IPS DF 6.9 (cell line): ENCODE data around the gene PTGS2.

Experiments used
- DNase-seq: peaks from one replicate; pipeline ENCODE4 v3.0.0-alpha.2; 2013; ENCODE audit warnings: low read depth, low spot score
- H3K27ac ChIP-seq: one replicate; pipeline ENCODE4 v1.5.1; 2013; ENCODE audit warnings: low read length, control low read depth
- H3K27me3 ChIP-seq: 2 replicates; pipeline ENCODE4 v1.6.1; 2013; ENCODE audit warnings: mild to moderate bottlenecking, low read length; ENCODE audit not compliant: control insufficient read depth, insufficient read depth
- H3K36me3 ChIP-seq: 2 replicates; pipeline ENCODE4 v1.6.1; 2013; ENCODE audit warnings: low read length; ENCODE audit not compliant: control insufficient read depth, insufficient read depth
- H3K4me1 ChIP-seq: 2 replicates; pipeline ENCODE4 v1.6.1; 2013; ENCODE audit warnings: low read length; ENCODE audit not compliant: control insufficient read depth, insufficient read depth
- H3K4me3 ChIP-seq: 2 replicates; pipeline ENCODE4 v1.5.1; 2013; ENCODE audit warnings: mild to moderate bottlenecking, low read length
- H3K9me3 ChIP-seq: 2 replicates; pipeline ENCODE4 v1.6.1; 2013; ENCODE audit warnings: low read length, inconsistent platforms; ENCODE audit not compliant: control insufficient read depth, insufficient read depth
- WGBS: extraction: QIAGEN DNeasy Blood & Tissue Kit; methylation state at CpG from one replicate; pipeline ENCODE4 v1.1.7; 2013; ENCODE audit warnings: mixed read lengths, missing lambda C conversion rate; ENCODE audit not compliant: insufficient read length, insufficient coverage; 5-methylcytosine and 5-hydroxymethylcytosine counted together

Gene PTGS2

GRCh38 chr1:186680245-186681061, at the start of gene PTGS2:
Gene PTGS2, minus strand, starts transcription at chr1:186680423. Its CDS starts 133 bp downstream, at chr1:186680290.
- no peaks in the 10 kb centered on the region for H3K9me3 ChIP-seq
- no peaks in the 10 kb centered on the region for H3K36me3 ChIP-seq
- H3K27me3 ChIP-seq, result no peaks in the 10 kb centered on the region
- no peak within 1 kb of the TSS for H3K27ac ChIP-seq
- H3K4me3 ChIP-seq, result peak within 1 kb of the TSS; percentile 72; the same call in 1 of the 2 replicates
- DNase-seq, result peak; percentile 63
- no CpG with 5 or more reads among the region's 52 CpGs for WGBS
- H3K4me1 ChIP-seq, result no peaks in the 10 kb centered on the region

GRCh38 chr1:186722711-186723309, 42.6 kb upstream of the PTGS2 start:
- Histone ChIP-seq H3K9me3 (no peaks in the 10 kb centered on the region), H3K4me3 (no peak overlapping the region), H3K36me3 (no peaks in the 10 kb centered on the region), H3K4me1 (no peaks in the 10 kb centered on the region), H3K27me3 (no peaks in the 10 kb centered on the region), H3K27ac (no peak overlapping the region)
- DNase-seq, result peak; percentile 20
- WGBS, result no CpG with 5 or more reads among the region's 3 CpGs

GRCh38 chr1:186717286-186717685, 37.1 kb upstream of the PTGS2 start:
- no peak overlapping the region for H3K27ac ChIP-seq
- H3K4me3 ChIP-seq, result no peak overlapping the region
- no peaks in the 10 kb centered on the region for H3K9me3 ChIP-seq
- H3K4me1 ChIP-seq, result no peaks in the 10 kb centered on the region
- WGBS, result no CpG with 5 or more reads among the region's 2 CpGs
- H3K36me3 ChIP-seq, result no peaks in the 10 kb centered on the region
- no peaks in the 10 kb centered on the region for H3K27me3 ChIP-seq
- no peak for DNase-seq

DNA sequence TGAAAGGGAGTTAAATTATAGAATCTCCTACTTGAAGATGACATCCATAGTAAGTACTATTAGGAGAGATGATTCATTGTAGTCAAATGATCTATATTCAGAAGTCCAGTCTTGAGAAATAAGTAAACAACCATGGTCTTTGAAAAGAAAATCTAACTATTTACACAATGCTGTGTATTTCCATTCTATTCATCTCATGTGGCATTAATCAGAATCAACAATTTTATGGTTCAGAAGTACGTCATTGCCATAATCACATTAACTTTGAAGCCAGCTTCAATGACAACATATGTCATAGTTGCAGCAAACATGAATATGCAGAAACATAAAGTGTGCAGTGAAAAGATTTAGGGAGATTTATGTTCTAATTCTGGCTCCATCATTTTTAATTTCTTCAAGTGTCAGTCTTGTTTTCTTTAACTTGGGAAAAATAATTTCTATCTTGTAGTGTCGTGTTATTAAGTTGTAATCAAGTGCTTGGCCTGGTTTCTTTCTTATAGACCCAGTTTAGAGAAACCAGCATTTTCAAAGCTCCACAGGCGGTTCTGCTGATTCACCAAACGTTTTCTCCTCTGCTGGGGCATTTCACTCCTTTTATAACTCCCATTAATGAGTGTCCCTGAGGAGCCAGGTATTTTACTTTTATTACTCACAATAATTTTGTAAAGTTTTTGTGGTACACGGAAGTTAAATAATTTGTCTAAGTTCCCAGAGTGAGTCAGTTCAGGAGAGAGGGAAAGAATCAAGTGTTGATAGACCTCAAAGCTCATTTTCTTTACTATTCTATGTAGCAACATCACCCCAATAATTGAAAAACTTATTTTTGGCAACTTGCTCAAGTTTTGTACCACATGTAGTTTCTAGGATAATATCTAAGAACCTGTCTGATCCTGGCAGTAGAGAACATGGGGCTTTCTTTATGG, 35.9 kb upstream of the PTGS2 start:
- no peak for DNase-seq
- no peaks in the 10 kb centered on the region for H3K27me3 ChIP-seq
- no peaks in the 10 kb centered on the region for H3K36me3 ChIP-seq
- no peak overlapping the region for H3K4me3 ChIP-seq
- H3K4me1 ChIP-seq, result no peaks in the 10 kb centered on the region
- no CpG with 5 or more reads among the region's 5 CpGs for WGBS
- no peaks in the 10 kb centered on the region for H3K9me3 ChIP-seq
- H3K27ac ChIP-seq, result no peak overlapping the region

DNA sequence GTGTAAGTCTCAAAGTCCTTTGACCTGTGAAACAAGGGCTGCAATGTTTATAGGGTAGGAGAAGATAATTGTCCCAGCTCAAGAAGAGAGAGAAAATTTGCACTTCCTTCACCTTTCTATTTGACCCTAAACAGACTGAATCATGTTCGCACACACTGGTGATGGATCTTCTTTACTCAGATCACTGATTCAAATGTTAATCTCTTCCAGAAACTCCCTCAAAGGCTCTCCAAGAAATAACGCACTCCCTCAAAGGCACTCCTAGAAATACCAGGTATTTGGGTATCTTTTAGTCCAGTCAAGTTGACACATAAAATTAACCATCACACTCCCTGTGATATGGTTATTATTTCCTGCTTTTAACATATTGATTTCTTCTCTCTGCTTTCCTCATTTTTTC, 30.5 kb upstream of the PTGS2 start:
- Histone ChIP-seq H3K27me3 (no peaks in the 10 kb centered on the region), H3K27ac (no peak overlapping the region), H3K36me3 (no peaks in the 10 kb centered on the region), H3K4me3 (no peak overlapping the region), H3K9me3 (no peaks in the 10 kb centered on the region), H3K4me1 (no peaks in the 10 kb centered on the region)
- DNase-seq, result no peak
- WGBS, result no CpG with 5 or more reads among the region's 2 CpGs

DNA sequence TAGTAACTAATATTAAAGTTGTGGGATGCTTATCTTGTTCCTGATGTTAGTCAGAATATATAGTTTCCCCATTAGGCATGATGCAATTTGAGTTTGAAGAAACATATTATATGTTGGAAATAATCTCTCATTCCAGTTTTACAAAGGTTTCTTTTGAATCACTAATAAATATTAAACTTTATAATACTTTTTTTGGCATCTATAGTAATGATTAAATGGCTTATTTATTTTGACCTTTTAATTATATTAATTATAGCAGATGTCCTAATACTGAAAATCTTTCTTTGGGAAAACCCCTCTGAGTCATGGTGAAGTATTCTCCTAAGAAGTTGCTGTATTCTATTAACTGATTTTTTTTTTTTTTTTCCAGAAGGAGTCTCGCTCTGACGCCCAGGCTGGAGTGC, 28.5 kb upstream of the PTGS2 start:
- H3K27ac ChIP-seq, result no peak overlapping the region
- H3K4me3 ChIP-seq, result no peak overlapping the region
- WGBS, result no CpG with 5 or more reads among the region's 2 CpGs
- DNase-seq, result no peak
- H3K9me3 ChIP-seq, result no peaks in the 10 kb centered on the region
- no peaks in the 10 kb centered on the region for H3K4me1 ChIP-seq
- H3K36me3 ChIP-seq, result no peaks in the 10 kb centered on the region
- no peaks in the 10 kb centered on the region for H3K27me3 ChIP-seq

DNA sequence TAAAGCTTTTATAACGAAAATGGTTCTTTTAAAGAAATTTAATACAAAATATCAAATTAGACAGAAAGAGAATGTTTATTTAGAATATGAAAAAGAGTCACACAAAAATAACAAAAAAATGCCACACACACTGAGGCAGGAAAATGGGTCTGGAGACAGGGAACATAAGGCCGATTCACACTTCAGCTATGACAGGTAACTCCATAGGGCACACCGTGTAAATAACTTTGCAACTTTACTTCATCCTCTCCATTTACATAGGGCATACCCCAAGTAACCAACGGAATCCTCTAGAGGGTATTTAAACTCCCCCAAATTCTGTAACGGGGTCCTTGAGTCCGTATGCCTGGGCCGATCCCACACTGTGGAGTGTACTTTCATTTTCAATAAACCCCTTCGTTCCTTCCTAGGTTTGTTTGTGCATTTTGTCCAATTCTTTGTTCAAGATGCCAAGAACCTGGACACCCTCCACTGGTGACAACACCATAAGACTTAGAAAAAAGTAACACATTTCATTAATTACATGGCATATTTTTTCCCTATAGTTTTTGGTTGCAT, 23.1 kb upstream of the PTGS2 start:
- DNase-seq, result no peak
- Histone ChIP-seq H3K4me3 (no peak overlapping the region), H3K27ac (no peak overlapping the region), H3K36me3 (no peaks in the 10 kb centered on the region), H3K27me3 (no peaks in the 10 kb centered on the region), H3K4me1 (no peaks in the 10 kb centered on the region), H3K9me3 (no peaks in the 10 kb centered on the region)
- no CpG with 5 or more reads among the region's 8 CpGs for WGBS

DNA sequence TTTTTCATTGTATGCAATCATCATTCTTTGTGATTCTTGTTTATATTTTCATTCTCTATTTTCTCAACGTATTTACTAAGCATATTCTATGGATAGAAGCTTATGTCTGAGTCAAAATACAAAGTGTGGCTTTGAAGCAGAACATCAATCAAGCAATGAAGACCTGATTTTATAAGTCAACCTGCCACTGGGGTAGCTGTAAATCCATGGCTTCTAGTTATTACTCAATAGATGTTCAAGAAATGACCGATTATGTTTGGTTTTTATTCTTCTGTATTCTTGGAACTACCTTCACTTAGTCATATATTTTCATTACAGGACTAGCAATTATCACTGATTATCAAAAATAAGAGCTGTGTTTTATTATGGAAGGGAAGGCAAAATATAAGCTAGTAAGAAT, 20.5 kb upstream of the PTGS2 start:
- Histone ChIP-seq H3K4me3 (no peak overlapping the region), H3K27me3 (no peaks in the 10 kb centered on the region), H3K4me1 (no peaks in the 10 kb centered on the region), H3K27ac (no peak overlapping the region), H3K9me3 (no peaks in the 10 kb centered on the region), H3K36me3 (no peaks in the 10 kb centered on the region)
- no CpG with 5 or more reads among the region's 2 CpGs for WGBS
- DNase-seq, result no peak

DNA sequence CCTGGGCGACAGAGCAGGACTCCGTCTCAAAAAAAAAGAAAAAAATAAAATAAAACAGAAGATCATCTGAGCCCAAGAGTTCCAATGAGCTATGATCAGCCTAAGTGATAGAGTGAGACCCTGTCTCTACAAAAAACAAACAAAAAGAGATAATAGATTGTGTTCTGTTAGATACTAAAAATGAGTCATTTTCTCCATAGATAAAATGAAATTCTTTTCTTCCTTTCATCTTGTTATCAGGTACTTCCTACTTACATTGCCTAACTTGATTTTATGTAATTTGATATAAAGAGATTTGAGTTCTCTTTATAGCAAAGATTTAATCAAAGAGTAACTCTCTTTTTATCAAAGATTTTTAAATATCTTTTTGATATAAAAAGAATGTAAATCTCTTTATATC, 19.3 kb upstream of the PTGS2 start:
- H3K27ac ChIP-seq, result no peak overlapping the region

GRCh38 chr1:186689907-186690306, 9.7 kb upstream of the PTGS2 start:
- no peaks in the 10 kb centered on the region for H3K27me3 ChIP-seq
- H3K4me1 ChIP-seq, result no peaks in the 10 kb centered on the region
- H3K36me3 ChIP-seq, result no peaks in the 10 kb centered on the region
- no peak for DNase-seq
- H3K9me3 ChIP-seq, result no peaks in the 10 kb centered on the region
- WGBS, result no CpG with 5 or more reads among the region's 3 CpGs
- H3K27ac ChIP-seq, result no peak overlapping the region
- no peak overlapping the region for H3K4me3 ChIP-seq

More for the DNA sequence above, 19.3 kb upstream of the PTGS2 start:
- no peak overlapping the region for H3K4me3 ChIP-seq
- no peaks in the 10 kb centered on the region for H3K9me3 ChIP-seq
- no peaks in the 10 kb centered on the region for H3K4me1 ChIP-seq
- DNase-seq, result no peak
- no CpG with 5 or more reads among the region's 2 CpGs for WGBS
- no peaks in the 10 kb centered on the region for H3K27me3 ChIP-seq
- H3K36me3 ChIP-seq, result no peaks in the 10 kb centered on the region
